Measurements from ENCODE around the gene HTRA1.

The HTRA1 gene

DNA sequence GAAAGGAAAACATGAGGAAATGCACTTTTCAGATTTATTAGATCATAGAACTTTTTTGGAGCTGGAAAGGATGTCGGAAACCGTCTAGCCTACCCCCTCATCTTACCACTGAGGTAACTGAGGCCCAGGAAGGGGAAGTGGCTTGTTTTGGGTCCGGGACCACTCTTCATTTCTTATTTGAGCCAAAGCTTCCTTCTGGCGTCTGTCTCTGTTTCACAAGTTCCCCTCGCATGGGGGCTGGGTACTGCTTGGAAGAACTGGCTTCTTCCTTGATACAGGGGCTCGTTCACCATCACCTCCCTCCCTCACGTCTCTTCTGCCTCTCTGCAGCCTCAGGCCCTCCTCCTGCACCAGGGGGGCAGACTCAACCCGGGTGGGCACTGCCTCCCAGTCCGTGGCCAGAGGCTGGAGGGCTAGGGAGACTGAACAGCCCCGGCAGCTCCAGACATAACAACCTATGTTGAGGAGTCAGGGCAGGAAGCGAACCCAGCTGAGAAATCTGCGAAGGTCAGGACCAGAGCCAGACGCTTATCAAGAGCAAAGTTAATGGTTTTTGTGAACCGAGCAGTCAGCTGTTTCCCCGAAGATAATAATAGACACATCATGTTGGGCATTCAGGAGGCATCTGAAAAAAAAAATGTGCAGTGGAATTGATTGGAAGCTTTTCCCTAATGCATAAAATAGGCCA lies 12.9 kb downstream of the HTRA1 start:
- Histone ChIP-seq H3K27me3 (ENCODE audit: insufficient read depth, low read length) (no peaks in the 10 kb centered on the region), H3K27ac (ENCODE audit: low read depth, low read length) (no peak overlapping the region), H3K4me3 (ENCODE audit: low read depth, low read length) (no peak overlapping the region), H3K36me3 (ENCODE audit: insufficient read depth, low read length) (no peaks in the 10 kb centered on the region), H2AFZ (ENCODE audit: low read length, unreplicated experiment) (no peak overlapping the region), H3K79me2 (ENCODE audit: control insufficient read depth, insufficient read depth, low read length, unreplicated experiment) (peaks cover 84% of the 10 kb centered on the region), H3K4me1 (ENCODE audit: control insufficient read depth, insufficient read depth, low read length, unreplicated experiment) (peaks cover 63% of the 10 kb centered on the region)

DNA sequence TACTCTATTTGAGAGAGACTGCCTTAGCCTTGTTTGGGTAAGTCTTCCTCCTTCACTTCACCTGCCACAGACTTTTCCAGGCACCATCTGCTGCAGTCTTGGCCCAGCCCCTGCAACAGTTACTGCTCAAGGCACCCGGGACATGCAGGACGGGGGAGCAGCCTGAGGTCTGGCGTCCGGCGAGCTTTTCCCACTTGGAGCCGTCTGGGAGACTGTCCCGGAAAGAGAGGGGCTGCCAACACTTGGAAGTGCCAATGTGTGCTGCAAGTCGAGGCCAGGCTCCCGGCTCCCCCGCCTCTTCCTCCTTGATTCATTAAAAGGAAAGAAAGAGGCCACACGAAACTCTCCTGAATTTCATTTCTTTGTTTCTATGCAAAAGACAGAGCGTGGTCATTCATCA lies 13.7 kb downstream of the HTRA1 start:
- Histone ChIP-seq H2AFZ (ENCODE audit: low read length, unreplicated experiment) (no peak overlapping the region), H3K4me1 (ENCODE audit: control insufficient read depth, insufficient read depth, low read length, unreplicated experiment) (peaks cover 54% of the 10 kb centered on the region), H3K4me3 (ENCODE audit: low read depth, low read length) (0 out of 2 replicates have a peak overlapping the region, but pooled peaks have one; percentile 7), H3K27ac (ENCODE audit: low read depth, low read length) (no peak overlapping the region), H3K36me3 (ENCODE audit: insufficient read depth, low read length) (no peaks in the 10 kb centered on the region), H3K27me3 (ENCODE audit: insufficient read depth, low read length) (no peaks in the 10 kb centered on the region), H3K79me2 (ENCODE audit: control insufficient read depth, insufficient read depth, low read length, unreplicated experiment) (peaks cover 83% of the 10 kb centered on the region)

DNA sequence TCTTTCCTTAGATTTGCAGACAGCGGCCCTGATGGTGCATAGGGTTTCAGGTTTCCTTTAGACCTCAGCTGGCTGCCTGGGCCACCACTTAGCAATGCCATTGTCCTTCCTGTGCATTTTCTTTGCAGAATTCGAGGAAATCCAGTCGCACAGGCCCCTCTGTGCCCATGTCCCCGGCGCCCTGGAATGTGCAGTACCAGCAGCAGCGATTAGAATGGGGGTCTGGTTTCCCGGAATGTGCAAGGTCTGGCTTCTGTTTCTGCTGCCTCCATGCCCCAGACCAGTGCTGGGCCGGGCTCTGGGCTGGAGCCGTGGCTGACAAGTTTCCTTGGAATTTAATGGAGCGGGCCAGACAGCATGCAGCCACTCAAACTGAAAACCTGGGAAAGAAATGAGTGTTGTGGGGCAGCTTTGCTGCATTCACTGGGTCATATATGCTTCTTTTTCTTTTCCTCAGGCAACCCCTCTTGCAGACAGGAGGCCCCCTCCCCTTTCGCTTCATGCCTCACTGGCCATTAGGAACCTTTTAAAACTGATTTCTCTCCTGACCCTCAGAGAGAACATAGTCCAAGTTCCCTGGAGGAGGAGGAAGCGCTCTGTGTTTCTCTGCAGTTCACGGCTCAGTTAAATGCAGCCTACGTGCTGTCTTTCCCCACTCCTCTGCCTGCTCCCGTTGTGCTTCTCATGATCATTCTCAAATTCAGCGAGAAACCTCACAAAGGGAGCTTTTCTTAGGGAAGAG lies 14.4 kb downstream of the HTRA1 start:
- Histone ChIP-seq H3K4me3 (ENCODE audit: low read depth, low read length) (0 out of 2 replicates have a peak overlapping the region, but pooled peaks have one; percentile 7), H3K27ac (ENCODE audit: low read depth, low read length) (no peak overlapping the region), H3K36me3 (ENCODE audit: insufficient read depth, low read length) (no peaks in the 10 kb centered on the region), H3K4me1 (ENCODE audit: control insufficient read depth, insufficient read depth, low read length, unreplicated experiment) (peaks cover 48% of the 10 kb centered on the region), H3K79me2 (ENCODE audit: control insufficient read depth, insufficient read depth, low read length, unreplicated experiment) (peaks cover 83% of the 10 kb centered on the region), H3K27me3 (ENCODE audit: insufficient read depth, low read length) (no peaks in the 10 kb centered on the region), H2AFZ (ENCODE audit: low read length, unreplicated experiment) (no peak overlapping the region)

- peaks cover 42% of the 10 kb centered on the region for H3K4me1 ChIP-seq (ENCODE audit: control insufficient read depth, insufficient read depth, low read length, unreplicated experiment)
- peaks cover 79% of the 10 kb centered on the region for H3K79me2 ChIP-seq (ENCODE audit: control insufficient read depth, insufficient read depth, low read length, unreplicated experiment)
- H3K27ac ChIP-seq (ENCODE audit: low read depth, low read length) = no peak overlapping the region
- no peak overlapping the region for H2AFZ ChIP-seq (ENCODE audit: low read length, unreplicated experiment)
- H3K4me3 ChIP-seq (ENCODE audit: low read depth, low read length) = no peak overlapping the region
- no peaks in the 10 kb centered on the region for H3K27me3 ChIP-seq (ENCODE audit: insufficient read depth, low read length)
- H3K36me3 ChIP-seq (ENCODE audit: insufficient read depth, low read length) = peaks cover 3% of the 10 kb centered on the region
Measured at GRCh38 chr10:122476333-122476695, 15.0 kb downstream of the HTRA1 start.

DNA sequence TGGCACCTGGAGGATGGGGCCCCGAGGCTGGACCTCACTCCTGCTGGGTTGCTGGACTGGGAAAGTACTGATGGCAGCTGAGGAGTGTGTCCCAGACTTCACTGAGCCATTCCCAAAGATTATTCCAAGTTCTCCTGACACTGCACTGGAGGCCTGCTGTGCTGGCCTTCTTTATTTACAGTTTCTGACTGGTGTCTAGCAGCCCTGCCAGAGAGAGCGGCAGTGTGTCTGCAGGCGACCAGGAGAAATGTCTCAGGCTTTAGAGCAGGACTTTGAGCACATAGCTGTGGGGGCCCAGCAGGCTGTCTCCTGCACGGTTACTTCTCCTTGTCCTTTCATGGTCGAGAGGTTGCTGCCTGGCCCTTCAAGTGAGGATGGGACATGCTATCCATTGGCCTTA lies 16.1 kb downstream of the HTRA1 start:
- Histone ChIP-seq H3K79me2 (ENCODE audit: control insufficient read depth, insufficient read depth, low read length, unreplicated experiment) (peaks cover 79% of the 10 kb centered on the region), H2AFZ (ENCODE audit: low read length, unreplicated experiment) (no peak overlapping the region), H3K4me3 (ENCODE audit: low read depth, low read length) (no peak overlapping the region), H3K36me3 (ENCODE audit: insufficient read depth, low read length) (peaks cover 9% of the 10 kb centered on the region), H3K27ac (ENCODE audit: low read depth, low read length) (no peak overlapping the region), H3K27me3 (ENCODE audit: insufficient read depth, low read length) (no peaks in the 10 kb centered on the region), H3K4me1 (ENCODE audit: control insufficient read depth, insufficient read depth, low read length, unreplicated experiment) (peaks cover 33% of the 10 kb centered on the region)

DNA sequence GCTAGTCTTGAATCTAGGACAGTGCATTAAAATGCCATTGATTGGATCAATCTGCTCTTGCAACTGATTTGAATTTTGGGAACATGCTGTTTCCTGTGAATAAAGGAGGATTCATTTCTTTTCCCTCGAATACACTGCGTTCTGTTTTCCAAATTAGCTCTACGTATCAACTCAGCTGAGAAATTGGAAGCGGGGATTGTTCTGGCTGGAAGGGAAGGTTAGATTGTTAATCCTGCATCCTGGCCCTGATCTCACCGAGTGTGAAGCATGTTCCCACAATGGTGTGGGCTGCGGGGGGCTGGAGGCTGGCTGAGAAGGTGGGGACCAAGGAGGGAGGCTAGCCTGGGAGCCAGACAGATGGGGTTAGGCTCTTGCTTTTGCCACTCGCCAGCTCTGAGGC lies 17.6 kb downstream of the HTRA1 start:
- H3K27me3 ChIP-seq (ENCODE audit: insufficient read depth, low read length) = no peaks in the 10 kb centered on the region
- H3K4me3 ChIP-seq (ENCODE audit: low read depth, low read length) = no peak overlapping the region
- H2AFZ ChIP-seq (ENCODE audit: low read length, unreplicated experiment) = no peak overlapping the region
- H3K36me3 ChIP-seq (ENCODE audit: insufficient read depth, low read length) = peaks cover 9% of the 10 kb centered on the region
- no peak overlapping the region for H3K27ac ChIP-seq (ENCODE audit: low read depth, low read length)
- peaks cover 67% of the 10 kb centered on the region for H3K79me2 ChIP-seq (ENCODE audit: control insufficient read depth, insufficient read depth, low read length, unreplicated experiment)
- H3K4me1 ChIP-seq (ENCODE audit: control insufficient read depth, insufficient read depth, low read length, unreplicated experiment) = peaks cover 22% of the 10 kb centered on the region

DNA sequence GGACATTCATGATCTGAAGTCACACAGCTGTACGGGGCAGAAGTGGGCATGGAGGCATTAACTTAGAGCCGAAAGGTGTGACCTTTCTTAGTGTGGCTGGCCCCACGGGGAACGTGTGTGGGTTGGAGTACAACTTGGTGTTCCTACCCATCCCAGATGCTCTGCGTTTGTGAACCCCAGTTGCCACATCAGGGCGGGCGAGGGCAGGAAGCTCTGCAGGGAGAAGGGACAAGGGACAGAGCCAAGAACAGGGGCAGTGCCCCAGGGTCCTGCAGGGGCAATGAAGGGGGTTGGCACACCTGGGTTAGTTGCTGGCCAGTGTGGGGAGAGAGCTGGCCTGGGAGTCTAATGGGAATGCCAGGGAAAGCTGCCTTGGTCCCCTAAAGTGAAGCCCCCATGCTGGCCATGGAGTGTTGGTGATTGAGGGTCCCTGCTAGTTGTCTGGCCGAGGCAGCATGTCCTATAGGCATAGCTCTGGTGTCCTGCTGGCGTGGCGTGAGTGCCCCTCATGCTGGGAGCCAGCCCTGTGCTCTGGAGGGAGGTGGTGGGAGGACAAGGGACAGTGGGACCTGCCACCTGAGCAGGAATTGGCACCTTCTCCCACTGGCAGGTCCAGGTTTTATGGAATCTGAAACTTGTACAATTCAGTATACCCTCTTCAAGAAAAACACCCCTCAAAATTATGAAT lies 18.9 kb downstream of the HTRA1 start:
- no peak overlapping the region for H2AFZ ChIP-seq (ENCODE audit: low read length, unreplicated experiment)
- H3K36me3 ChIP-seq (ENCODE audit: insufficient read depth, low read length) = peaks cover 11% of the 10 kb centered on the region
- H3K4me3 ChIP-seq (ENCODE audit: low read depth, low read length) = no peak overlapping the region
- peaks cover 62% of the 10 kb centered on the region for H3K79me2 ChIP-seq (ENCODE audit: control insufficient read depth, insufficient read depth, low read length, unreplicated experiment)
- peaks cover 11% of the 10 kb centered on the region for H3K4me1 ChIP-seq (ENCODE audit: control insufficient read depth, insufficient read depth, low read length, unreplicated experiment)
- no peak overlapping the region for H3K27ac ChIP-seq (ENCODE audit: low read depth, low read length)
- H3K27me3 ChIP-seq (ENCODE audit: insufficient read depth, low read length) = no peaks in the 10 kb centered on the region

DNA sequence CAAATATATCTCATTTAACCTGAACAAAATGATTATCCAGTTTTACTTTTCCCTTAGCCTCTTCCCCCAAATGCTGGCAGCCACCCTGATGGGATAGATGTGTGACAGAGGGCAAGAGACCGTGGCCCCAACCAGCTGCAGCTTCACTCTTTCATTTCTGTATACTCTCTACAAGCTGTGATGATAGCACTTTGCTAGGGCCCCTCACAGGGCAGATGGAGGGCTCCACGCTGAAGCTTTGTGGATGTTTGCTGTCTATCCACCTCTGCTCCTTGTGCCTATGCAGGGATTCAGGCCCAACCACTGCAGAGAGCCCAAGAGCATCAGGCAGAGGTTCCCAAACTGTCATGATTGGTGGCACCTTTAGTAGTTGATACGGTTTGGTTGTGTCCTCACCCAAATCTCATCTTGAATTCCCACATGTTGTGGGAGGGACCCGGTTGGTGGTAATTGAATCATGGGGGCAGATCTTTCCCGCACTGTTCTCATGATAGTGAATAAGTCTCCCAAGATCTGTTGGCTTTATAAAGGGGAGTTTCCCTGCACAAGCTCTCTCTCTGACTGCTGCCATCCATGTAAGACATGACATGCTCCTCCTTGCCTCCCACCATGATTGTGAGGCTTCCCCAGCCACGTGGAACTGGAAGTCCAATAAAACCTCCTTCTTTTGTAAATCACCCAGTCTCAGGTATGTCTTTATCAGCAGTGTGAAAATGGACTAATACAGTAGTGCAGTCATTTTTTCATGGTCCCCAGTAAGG lies 20.1 kb downstream of the HTRA1 start:
- Histone ChIP-seq H3K4me1 (ENCODE audit: control insufficient read depth, insufficient read depth, low read length, unreplicated experiment) (peaks cover 5% of the 10 kb centered on the region), H3K36me3 (ENCODE audit: insufficient read depth, low read length) (peaks cover 18% of the 10 kb centered on the region), H3K27me3 (ENCODE audit: insufficient read depth, low read length) (no peaks in the 10 kb centered on the region), H3K4me3 (ENCODE audit: low read depth, low read length) (no peak overlapping the region), H3K27ac (ENCODE audit: low read depth, low read length) (no peak overlapping the region), H2AFZ (ENCODE audit: low read length, unreplicated experiment) (no peak overlapping the region), H3K79me2 (ENCODE audit: control insufficient read depth, insufficient read depth, low read length, unreplicated experiment) (peaks cover 61% of the 10 kb centered on the region)

- Histone ChIP-seq H3K36me3 (ENCODE audit: insufficient read depth, low read length) (peaks cover 33% of the 10 kb centered on the region), H3K79me2 (ENCODE audit: control insufficient read depth, insufficient read depth, low read length, unreplicated experiment) (peaks cover 56% of the 10 kb centered on the region), H3K27me3 (ENCODE audit: insufficient read depth, low read length) (no peaks in the 10 kb centered on the region), H3K4me3 (ENCODE audit: low read depth, low read length) (no peak overlapping the region), H3K4me1 (ENCODE audit: control insufficient read depth, insufficient read depth, low read length, unreplicated experiment) (peaks cover 17% of the 10 kb centered on the region), H3K27ac (ENCODE audit: low read depth, low read length) (no peak overlapping the region), H2AFZ (ENCODE audit: low read length, unreplicated experiment) (no peak overlapping the region)
Measured at GRCh38 chr10:122484276-122485060, 23.1 kb downstream of the HTRA1 start.

- peaks cover 29% of the 10 kb centered on the region for H3K4me1 ChIP-seq (ENCODE audit: control insufficient read depth, insufficient read depth, low read length, unreplicated experiment)
- no peak overlapping the region for H2AFZ ChIP-seq (ENCODE audit: low read length, unreplicated experiment)
- H3K27ac ChIP-seq (ENCODE audit: low read depth, low read length) = no peak overlapping the region; the same call in 1 of the 2 replicates
- peaks cover 35% of the 10 kb centered on the region for H3K36me3 ChIP-seq (ENCODE audit: insufficient read depth, low read length)
- H3K27me3 ChIP-seq (ENCODE audit: insufficient read depth, low read length) = no peaks in the 10 kb centered on the region
- H3K79me2 ChIP-seq (ENCODE audit: control insufficient read depth, insufficient read depth, low read length, unreplicated experiment) = peaks cover 47% of the 10 kb centered on the region
- no peak overlapping the region for H3K4me3 ChIP-seq (ENCODE audit: low read depth, low read length)
Measured at GRCh38 chr10:122485670-122486069, 24.3 kb downstream of the HTRA1 start.

All from ACC112 (cell line).